LNCAP (cell line): ENCODE measurements around the gene DLGAP1.

Source experiments
- TF ChIP-seq, protein P1 (sequence below): fragments of 450-650 bp; IDR thresholded peaks from 2 replicates; pipeline ENCODE4 v1.5.1; 2017; ENCODE audit warnings: mild to moderate bottlenecking

The DLGAP1 gene

DNA sequence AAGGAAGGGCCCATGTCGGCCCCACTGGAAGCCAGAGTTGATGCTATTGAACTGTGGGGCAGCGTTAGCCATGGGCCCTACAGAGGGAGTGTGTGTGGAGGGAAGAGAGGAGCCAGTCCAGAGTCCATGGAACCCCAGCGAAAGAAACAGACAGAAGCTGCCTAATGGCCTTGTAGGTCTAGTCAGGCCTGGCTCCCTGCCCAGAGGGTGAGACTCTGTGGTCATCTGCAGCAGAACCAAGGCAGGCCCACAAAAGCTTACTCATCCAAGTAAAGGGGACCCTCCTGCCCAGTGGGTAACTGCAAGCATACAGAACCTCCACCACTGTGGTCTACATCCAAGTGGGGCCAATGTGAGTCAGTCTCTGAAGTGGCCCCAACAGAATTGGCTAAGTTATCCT is 565.3 kb downstream of the DLGAP1 start:
- TF ChIP-seq, protein P1, sequence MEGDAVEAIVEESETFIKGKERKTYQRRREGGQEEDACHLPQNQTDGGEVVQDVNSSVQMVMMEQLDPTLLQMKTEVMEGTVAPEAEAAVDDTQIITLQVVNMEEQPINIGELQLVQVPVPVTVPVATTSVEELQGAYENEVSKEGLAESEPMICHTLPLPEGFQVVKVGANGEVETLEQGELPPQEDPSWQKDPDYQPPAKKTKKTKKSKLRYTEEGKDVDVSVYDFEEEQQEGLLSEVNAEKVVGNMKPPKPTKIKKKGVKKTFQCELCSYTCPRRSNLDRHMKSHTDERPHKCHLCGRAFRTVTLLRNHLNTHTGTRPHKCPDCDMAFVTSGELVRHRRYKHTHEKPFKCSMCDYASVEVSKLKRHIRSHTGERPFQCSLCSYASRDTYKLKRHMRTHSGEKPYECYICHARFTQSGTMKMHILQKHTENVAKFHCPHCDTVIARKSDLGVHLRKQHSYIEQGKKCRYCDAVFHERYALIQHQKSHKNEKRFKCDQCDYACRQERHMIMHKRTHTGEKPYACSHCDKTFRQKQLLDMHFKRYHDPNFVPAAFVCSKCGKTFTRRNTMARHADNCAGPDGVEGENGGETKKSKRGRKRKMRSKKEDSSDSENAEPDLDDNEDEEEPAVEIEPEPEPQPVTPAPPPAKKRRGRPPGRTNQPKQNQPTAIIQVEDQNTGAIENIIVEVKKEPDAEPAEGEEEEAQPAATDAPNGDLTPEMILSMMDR: no peak

DNA sequence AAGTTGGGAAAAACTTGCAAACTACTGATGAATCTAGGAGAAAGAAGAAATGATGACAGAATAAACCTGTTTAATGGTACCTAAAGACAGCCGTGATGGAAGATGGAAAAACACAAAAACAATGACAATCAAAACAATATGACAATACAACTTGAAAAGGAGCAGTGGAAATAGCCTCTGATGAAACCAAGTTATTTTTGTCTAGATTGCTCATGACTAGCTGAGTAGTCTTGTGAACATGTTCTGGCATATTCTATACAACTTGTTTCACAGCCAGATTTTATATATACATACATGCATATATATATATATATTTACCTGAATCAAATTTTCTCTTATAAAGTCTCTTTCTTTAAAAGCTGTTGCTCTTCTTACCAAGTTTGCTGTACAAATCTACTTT is 566.0 kb downstream of the DLGAP1 start:
- TF ChIP-seq, protein P1: no peak

DNA sequence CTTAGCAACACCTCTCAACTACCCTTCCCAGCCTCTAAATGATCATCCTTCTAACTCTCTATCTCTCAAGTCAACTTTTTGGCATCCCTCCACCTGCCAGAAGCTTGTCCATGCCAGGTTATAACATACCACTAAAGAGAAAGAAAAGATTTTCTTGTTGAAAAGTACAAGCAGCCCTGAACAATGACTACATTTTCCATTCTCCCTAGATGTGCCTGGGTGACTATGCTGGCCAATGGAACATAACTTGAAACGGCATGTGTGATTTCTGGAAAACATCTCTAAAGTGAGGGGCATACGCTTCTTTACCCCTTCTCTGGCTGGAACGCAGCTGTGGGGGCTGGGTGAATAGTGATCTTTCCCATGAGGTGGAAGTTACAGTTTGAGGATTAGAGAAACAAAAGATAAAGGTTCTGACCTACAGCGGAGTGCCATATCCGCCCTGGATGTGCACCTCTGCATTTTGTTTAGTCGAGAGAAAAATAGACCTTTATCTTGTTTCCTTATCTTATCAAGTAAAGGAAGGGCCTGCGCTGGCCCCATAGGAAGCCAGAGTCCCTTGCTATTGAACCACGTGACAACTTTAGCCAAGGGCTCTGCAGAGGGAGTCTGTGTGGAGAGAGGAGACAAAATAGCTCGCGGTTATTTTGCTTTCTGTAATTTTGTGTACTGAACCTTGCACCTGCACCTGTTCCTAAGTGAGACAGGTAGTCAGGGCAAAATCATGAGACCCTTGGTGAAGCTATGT is 568.4 kb downstream of the DLGAP1 start:
- TF ChIP-seq, protein P1: no peak

DNA sequence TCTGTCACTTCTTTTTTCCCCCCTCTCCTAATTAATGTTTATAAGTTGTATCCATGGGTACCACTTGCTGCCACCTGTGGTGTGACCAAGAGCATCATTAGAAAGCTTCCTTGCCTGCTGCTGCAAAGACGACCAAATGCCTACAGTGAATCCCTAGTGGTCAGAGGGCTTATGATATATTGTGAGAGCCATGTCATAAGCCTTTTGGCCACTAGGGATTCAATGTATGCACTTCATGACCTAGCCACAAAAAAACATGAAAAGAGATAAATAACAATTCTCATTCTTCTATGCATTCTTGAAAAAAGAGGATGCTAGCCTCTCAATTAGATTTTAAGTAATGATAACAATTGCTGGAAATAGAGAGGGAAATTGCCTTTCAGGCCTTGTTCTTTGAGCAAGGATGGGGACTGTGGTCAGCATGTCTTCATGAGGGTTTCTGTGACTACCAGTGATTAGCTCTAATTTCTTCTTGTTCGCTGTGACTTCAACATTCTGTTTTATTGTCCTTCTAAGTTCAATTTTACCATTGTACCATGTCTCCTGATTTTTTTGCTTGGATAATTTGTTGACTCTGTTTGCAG is 569.8 kb downstream of the DLGAP1 start:
- TF ChIP-seq, protein P1: 0 out of 2 replicates have a peak, but pooled peaks have one; percentile 16

DNA sequence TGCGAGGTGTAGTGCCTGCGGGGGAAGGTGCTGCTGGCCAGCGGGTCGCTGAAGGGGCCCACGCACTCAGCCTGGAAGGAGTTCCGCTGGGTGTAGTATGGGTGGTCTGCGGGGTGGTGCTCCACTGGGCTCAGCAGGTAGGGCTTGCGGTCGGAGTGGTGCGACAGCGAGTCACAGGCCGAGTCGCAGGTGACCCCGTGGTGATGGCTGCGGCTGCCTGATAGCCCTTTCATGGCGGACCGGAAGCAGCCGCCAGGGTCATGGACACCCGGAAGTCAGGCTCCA is 575.3 kb downstream of the DLGAP1 start:
- TF ChIP-seq, protein P1: no peak

DNA sequence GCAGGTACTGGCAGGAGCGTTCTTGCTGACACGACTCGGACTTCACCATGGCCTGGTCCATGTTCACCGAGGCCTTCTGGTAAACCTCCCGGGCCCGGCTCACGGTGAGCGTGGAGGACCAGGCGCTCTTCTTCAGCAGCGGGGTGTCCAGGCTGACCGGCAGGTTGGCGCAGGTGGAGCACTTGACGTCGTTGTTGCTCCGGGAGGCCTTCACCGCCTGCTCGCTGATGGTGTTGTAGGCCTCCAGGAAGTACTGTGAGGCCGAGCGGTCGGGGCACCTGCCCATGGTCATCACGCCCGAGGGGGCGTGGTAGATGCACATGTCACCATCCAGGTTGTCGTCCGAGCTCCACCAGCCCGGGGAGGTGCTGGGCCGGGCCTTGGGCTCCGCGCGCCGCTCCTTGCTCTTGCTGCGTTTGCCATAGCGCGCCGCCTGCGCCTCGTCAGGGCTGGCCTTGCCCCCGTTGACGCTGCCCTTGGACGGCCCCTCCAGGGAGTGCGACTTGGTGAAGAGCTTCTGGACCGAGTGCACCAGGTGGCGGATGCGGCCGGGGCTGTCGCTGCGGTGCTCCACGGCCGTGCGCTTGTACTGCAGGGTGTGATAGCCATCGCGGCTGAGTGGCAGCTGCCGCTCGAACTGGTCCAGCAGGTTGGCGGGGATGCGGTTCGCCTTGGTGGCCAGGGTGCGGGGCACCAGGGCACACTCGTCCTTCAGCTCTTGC is 575.8 kb downstream of the DLGAP1 start:
- TF ChIP-seq, protein P1: no peak

DNA sequence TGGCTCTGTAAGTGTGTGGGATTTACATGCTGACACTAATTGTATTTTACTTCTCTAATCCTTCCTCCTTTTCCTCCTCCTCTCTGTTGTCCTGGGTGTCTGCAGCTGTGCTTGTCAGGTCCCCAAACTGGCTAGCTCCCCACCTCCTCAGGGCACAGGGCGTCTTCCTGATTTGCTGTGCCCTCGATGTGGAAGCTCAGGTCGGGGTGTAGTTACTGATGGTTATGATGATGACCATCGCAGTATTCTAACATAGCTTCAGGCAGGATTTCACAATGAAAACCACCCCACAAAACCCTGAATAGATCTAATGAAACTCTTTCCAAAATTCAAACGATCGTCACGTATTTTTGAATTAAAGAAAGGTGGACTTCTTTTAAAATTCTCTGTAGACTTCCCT is 576.7 kb downstream of the DLGAP1 start:
- TF ChIP-seq, protein P1: no peak
